HG03139 (cell line): ENCODE results near the gene RBM34.
"Not testable (repeated sequence)": the region's sequence is repeated elsewhere in the genome, so short reads cannot be mapped to it uniquely, and the experiment has no call there.

Source experiments
- ATAC-seq: cut with Tn5 transposase; IDR thresholded peaks from one replicate; pipeline ENCODE4 v1.9.1; 2021; ENCODE audit not compliant: unreplicated experiment

The RBM34 gene

GRCh38 chr1:235113183-235113917, 47.7 kb downstream of the RBM34 start:
- ATAC-seq: no peak

GRCh38 chr1:235112297-235113182, 48.5 kb downstream of the RBM34 start:
- no peak for ATAC-seq

- no peak for ATAC-seq
Observed at GRCh38 chr1:235111107-235111506, 49.9 kb downstream of the RBM34 start.

- ATAC-seq: no peak
Observed at GRCh38 chr1:235108876-235109275, 52.2 kb downstream of the RBM34 start.

GRCh38 chr1:235108185-235108593, 52.9 kb downstream of the RBM34 start:
- ATAC-seq: no peak

- ATAC-seq: no peak
Observed at GRCh38 chr1:235107368-235108184, 53.5 kb downstream of the RBM34 start.

GRCh38 chr1:235106457-235106856, 54.6 kb downstream of the RBM34 start:
- no peak for ATAC-seq

- peak; percentile 74 for ATAC-seq
Observed at GRCh38 chr1:235105051-235106043, 55.7 kb downstream of the RBM34 start.

- no peak for ATAC-seq
Observed at GRCh38 chr1:235102993-235103411, 58.0 kb downstream of the RBM34 start.

- no peak for ATAC-seq
Observed at GRCh38 chr1:235102259-235102582, 58.8 kb downstream of the RBM34 start.

- ATAC-seq: no peak
Observed at GRCh38 chr1:235101558-235102258, 59.3 kb downstream of the RBM34 start.

GRCh38 chr1:235100194-235100772, 60.8 kb downstream of the RBM34 start:
- no peak for ATAC-seq

GRCh38 chr1:235098991-235099390, 62.1 kb downstream of the RBM34 start:
- ATAC-seq: no peak

GRCh38 chr1:235098547-235098946, 62.5 kb downstream of the RBM34 start:
- ATAC-seq: no peak

- ATAC-seq: not testable (repeated sequence)
Observed at GRCh38 chr1:235097501-235097900, 63.5 kb downstream of the RBM34 start.

- ATAC-seq: no peak
Observed at GRCh38 chr1:235095938-235096562, 65.0 kb downstream of the RBM34 start.

GRCh38 chr1:235093696-235094592, 67.1 kb downstream of the RBM34 start:
- peak; percentile 67 for ATAC-seq
